Measurements from ENCODE around the gene CHM. TPM values are rescaled to one million over a fixed set of nuclear protein-coding genes. Genes with fewer than 3 reads are reported as not detected.
"Not testable (repeated sequence)": the region's sequence is repeated elsewhere in the genome, so short reads cannot be mapped to it uniquely, and the experiment has no call there.

Gene CHM
- total RNA-seq, 1 donor from 2014 or later, result 12.5 TPM

DNA sequence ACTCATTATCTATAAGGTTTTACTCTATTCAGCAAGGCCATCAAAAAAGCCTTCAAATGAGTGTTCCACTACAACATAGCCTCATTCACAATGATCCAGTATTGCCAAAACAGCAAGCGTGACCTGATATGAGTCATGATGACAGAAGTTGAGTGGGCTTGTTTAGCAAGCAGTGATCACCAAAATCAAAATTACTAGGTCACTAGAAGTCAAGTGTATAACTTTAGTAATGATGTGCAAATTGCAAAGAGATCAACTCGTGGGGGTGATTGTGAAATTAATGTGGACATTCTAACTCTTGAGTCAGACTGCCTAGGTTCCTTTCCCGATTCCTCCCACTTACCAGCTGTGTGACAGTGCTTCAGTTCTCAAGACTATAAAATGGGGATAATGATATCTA, 124.5 kb downstream of the CHM start:
- Histone ChIP-seq H3K4me3 (ENCODE audit: low read length in 3 of 3) (no peak overlapping the region), H3K36me3 (ENCODE audit: control insufficient read depth in 3 of 3, insufficient read depth in 3 of 3, low read length in 3 of 3) (no peaks in the 10 kb centered on the region), H3K9ac (ENCODE audit: low read depth in 1 of 3, low read length in 3 of 3) (no peak overlapping the region), H3K27ac (ENCODE audit: low read depth, low read length) (no peak overlapping the region), H3K9me3 (ENCODE audit: control insufficient read depth in 3 of 3, low read length in 3 of 3) (no peaks in the 10 kb centered on the region), H3K4me1 (ENCODE audit: control insufficient read depth in 3 of 3, insufficient read depth in 3 of 3, low read length in 3 of 3) (no peaks in the 10 kb centered on the region), H3K27me3 (ENCODE audit: control insufficient read depth in 3 of 3, insufficient read depth in 3 of 3, low read length in 3 of 3) (no peaks in the 10 kb centered on the region)

DNA sequence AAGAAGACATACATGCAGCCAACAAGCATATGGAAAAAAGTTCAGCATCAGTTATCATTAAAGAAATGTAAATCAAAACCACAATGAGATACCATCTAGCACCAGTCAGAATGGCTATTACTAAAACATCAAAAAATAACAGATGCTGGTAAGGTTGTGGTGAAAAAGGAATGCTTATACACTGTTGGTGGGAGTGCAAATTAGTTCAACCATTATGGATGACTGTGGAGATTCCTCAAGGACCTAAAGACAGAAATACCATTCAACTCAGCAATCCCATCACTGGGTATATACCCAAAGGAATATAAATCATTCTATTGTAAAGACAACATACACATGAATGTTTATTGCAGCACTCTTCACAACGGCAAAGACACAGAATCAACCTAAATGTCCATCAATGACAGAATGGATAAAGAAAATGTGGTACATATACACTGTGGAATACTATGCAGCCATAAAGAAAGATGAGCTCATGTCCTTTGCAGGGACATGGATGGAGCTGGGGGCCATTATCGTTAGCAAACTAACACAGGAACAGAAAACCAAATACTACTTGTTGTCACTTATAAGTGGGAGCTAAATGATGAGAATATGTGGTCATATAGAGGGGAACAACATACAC, 130.6 kb downstream of the CHM start:
- H3K9me3 ChIP-seq (ENCODE audit: control insufficient read depth in 3 of 3, low read length in 3 of 3); H3K4me1 ChIP-seq (ENCODE audit: control insufficient read depth in 3 of 3, insufficient read depth in 3 of 3, low read length in 3 of 3); H3K9ac ChIP-seq (ENCODE audit: low read depth in 1 of 3, low read length in 3 of 3); H3K27ac ChIP-seq (ENCODE audit: low read depth, low read length); H3K4me3 ChIP-seq (ENCODE audit: low read length in 3 of 3); H3K36me3 ChIP-seq (ENCODE audit: control insufficient read depth in 3 of 3, insufficient read depth in 3 of 3, low read length in 3 of 3); H3K27me3 ChIP-seq (ENCODE audit: control insufficient read depth in 3 of 3, insufficient read depth in 3 of 3, low read length in 3 of 3): not testable (repeated sequence)

DNA sequence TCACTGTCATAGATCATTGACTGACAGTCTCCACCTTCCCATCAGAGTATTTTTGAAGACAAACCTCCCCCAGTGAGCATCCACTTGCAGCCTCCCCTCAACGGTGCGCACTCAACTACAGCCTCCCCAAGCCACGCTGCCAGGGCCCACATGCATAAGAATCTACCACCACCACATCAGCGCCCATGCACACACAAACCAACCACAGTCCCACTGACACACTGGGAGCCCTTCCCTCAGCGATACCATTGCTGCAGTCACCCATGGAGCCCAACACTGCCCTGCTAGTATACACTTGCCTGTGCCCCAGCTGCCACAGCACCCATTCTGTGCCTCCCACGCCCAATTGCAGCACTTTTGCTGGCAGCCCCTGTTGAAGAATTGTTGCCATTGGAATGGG, 132.9 kb downstream of the CHM start:
- H3K27ac ChIP-seq (ENCODE audit: low read depth, low read length), result no peak overlapping the region
- peaks cover 0 to 4% (median 2%) of the 10 kb centered on the region in 3 donors for H3K4me1 ChIP-seq (ENCODE audit: control insufficient read depth in 3 of 3, insufficient read depth in 3 of 3, low read length in 3 of 3)
- H3K36me3 ChIP-seq (ENCODE audit: control insufficient read depth in 3 of 3, insufficient read depth in 3 of 3, low read length in 3 of 3), result no peaks in the 10 kb centered on the region
- no peak overlapping the region for H3K4me3 ChIP-seq (ENCODE audit: low read length in 3 of 3)
- no peaks in the 10 kb centered on the region for H3K27me3 ChIP-seq (ENCODE audit: control insufficient read depth in 3 of 3, insufficient read depth in 3 of 3, low read length in 3 of 3)
- H3K9ac ChIP-seq (ENCODE audit: low read depth in 1 of 3, low read length in 3 of 3), result no peak overlapping the region
- H3K9me3 ChIP-seq (ENCODE audit: control insufficient read depth in 3 of 3, low read length in 3 of 3), result no peaks in the 10 kb centered on the region

DNA sequence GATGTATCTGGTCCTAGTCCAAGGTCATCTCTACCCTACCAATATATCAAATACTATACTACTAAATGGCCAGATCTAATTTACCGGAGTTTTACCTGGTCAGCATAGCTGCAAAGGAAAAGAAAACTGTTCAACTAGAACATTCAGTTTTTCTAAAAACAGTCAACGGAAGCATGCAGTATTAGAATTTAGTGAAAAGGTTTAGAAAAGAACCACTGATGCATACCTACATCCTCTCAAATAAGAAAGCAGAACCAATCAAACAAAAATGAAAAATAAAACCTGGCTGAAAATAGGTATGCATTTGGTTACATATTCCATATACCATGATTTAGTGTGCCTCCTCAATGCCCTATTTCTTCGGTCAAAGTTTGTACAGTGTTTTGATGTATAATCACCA, 140.0 kb downstream of the CHM start:
- Histone ChIP-seq H3K9me3 (ENCODE audit: control insufficient read depth in 3 of 3, low read length in 3 of 3) (no peaks in the 10 kb centered on the region), H3K4me1 (ENCODE audit: control insufficient read depth in 3 of 3, insufficient read depth in 3 of 3, low read length in 3 of 3) (peaks cover 0 to 3% (median 0%) of the 10 kb centered on the region in 3 donors), H3K36me3 (ENCODE audit: control insufficient read depth in 3 of 3, insufficient read depth in 3 of 3, low read length in 3 of 3) (no peaks in the 10 kb centered on the region), H3K27ac (ENCODE audit: low read depth, low read length) (no peak overlapping the region), H3K9ac (ENCODE audit: low read depth in 1 of 3, low read length in 3 of 3) (no peak overlapping the region), H3K4me3 (ENCODE audit: low read length in 3 of 3) (no peak overlapping the region), H3K27me3 (ENCODE audit: control insufficient read depth in 3 of 3, insufficient read depth in 3 of 3, low read length in 3 of 3) (no peaks in the 10 kb centered on the region)

DNA sequence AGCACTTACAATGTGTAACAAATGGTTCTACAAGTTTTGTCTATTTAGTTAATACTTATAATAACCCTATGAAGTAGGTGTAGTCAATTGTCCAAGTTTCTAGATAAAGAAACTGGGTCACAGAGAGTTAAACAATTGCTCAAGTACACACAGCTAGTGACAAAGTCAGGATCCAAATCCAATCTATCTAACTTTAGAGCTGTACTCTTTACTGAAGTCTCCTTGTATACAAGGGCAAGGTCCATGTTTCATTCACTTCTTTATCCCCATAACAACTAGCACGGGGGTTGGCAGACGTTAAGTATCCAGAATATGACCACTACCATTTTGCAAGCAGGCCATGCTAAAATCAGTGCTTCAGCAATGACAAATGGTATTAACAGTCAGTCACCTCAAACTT, 141.0 kb downstream of the CHM start:
- peaks cover 0 to 3% (median 0%) of the 10 kb centered on the region in 3 donors for H3K4me1 ChIP-seq (ENCODE audit: control insufficient read depth in 3 of 3, insufficient read depth in 3 of 3, low read length in 3 of 3)
- H3K9ac ChIP-seq (ENCODE audit: low read depth in 1 of 3, low read length in 3 of 3), result no peak overlapping the region
- H3K36me3 ChIP-seq (ENCODE audit: control insufficient read depth in 3 of 3, insufficient read depth in 3 of 3, low read length in 3 of 3), result no peaks in the 10 kb centered on the region
- no peaks in the 10 kb centered on the region for H3K27me3 ChIP-seq (ENCODE audit: control insufficient read depth in 3 of 3, insufficient read depth in 3 of 3, low read length in 3 of 3)
- no peaks in the 10 kb centered on the region for H3K9me3 ChIP-seq (ENCODE audit: control insufficient read depth in 3 of 3, low read length in 3 of 3)
- H3K27ac ChIP-seq (ENCODE audit: low read depth, low read length), result no peak overlapping the region
- H3K4me3 ChIP-seq (ENCODE audit: low read length in 3 of 3), result no peak overlapping the region

DNA sequence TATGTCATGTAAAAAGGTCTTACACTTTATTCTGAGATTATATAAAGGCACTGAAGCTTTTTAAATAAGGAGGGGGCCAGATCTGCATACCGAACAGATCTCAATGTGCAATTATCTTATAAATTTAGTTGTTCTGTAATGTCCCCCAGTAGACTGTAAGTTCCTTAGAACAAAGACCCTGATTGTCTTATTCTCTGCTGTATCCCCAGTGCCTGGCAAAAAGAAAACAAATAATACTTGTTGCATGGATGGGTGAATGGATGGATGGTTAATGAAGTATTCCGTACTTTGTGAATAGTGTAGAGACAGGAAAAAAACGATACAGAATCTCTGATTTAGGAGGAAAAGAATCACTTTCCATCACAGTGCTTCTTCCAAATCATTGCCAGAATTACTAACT, 141.5 kb downstream of the CHM start:
- H3K9ac ChIP-seq (ENCODE audit: low read depth in 1 of 3, low read length in 3 of 3), result no peak overlapping the region
- no peaks in the 10 kb centered on the region for H3K27me3 ChIP-seq (ENCODE audit: control insufficient read depth in 3 of 3, insufficient read depth in 3 of 3, low read length in 3 of 3)
- H3K27ac ChIP-seq (ENCODE audit: low read depth, low read length), result no peak overlapping the region
- H3K9me3 ChIP-seq (ENCODE audit: control insufficient read depth in 3 of 3, low read length in 3 of 3), result no peaks in the 10 kb centered on the region
- H3K36me3 ChIP-seq (ENCODE audit: control insufficient read depth in 3 of 3, insufficient read depth in 3 of 3, low read length in 3 of 3), result no peaks in the 10 kb centered on the region
- H3K4me1 ChIP-seq (ENCODE audit: control insufficient read depth in 3 of 3, insufficient read depth in 3 of 3, low read length in 3 of 3), result peaks cover 0 to 3% (median 0%) of the 10 kb centered on the region in 3 donors
- no peak overlapping the region for H3K4me3 ChIP-seq (ENCODE audit: low read length in 3 of 3)

DNA sequence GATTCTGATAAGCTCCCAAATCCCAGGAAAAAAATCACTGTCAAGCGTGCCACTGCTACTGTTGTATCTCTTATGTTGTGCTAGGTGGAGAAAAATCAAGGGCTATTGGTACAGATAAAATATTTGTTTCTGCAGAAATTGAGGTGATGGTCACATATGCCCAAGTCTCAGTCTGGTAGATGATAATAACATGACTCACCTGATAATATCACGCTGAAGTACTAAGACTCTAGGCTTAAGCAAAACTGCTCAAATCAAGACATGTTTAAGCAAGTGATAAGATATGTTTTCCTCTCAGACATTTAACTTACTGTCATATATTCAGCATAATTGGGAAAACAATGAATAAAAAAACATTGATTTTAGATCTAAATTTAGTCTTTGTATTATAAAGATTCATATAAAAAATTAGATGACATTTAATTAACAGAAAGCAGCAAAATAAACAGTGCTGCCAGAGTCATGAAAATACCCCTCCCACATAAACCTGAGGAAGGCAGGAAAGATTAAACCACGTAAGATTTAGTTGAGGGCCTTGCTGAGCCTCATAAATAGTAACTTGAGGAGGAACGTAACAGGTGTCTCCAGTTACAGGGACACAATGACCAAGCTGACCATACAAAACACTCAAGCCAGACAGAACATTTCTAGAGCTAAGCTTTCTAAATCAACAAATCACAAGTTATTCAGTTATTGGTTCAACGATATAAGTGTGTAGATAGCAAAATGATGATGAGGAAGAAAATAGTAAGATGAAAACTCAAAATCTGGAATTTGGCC, 143.5 kb downstream of the CHM start:
- no peak overlapping the region for H3K9ac ChIP-seq (ENCODE audit: low read depth in 1 of 3, low read length in 3 of 3)
- no peak overlapping the region for H3K4me3 ChIP-seq (ENCODE audit: low read length in 3 of 3)
- no peaks in the 10 kb centered on the region for H3K36me3 ChIP-seq (ENCODE audit: control insufficient read depth in 3 of 3, insufficient read depth in 3 of 3, low read length in 3 of 3)
- H3K4me1 ChIP-seq (ENCODE audit: control insufficient read depth in 3 of 3, insufficient read depth in 3 of 3, low read length in 3 of 3), result peaks cover 0 to 3% (median 0%) of the 10 kb centered on the region in 3 donors
- no peak overlapping the region for H3K27ac ChIP-seq (ENCODE audit: low read depth, low read length)
- H3K9me3 ChIP-seq (ENCODE audit: control insufficient read depth in 3 of 3, low read length in 3 of 3), result no peaks in the 10 kb centered on the region
- H3K27me3 ChIP-seq (ENCODE audit: control insufficient read depth in 3 of 3, insufficient read depth in 3 of 3, low read length in 3 of 3), result no peaks in the 10 kb centered on the region

DNA sequence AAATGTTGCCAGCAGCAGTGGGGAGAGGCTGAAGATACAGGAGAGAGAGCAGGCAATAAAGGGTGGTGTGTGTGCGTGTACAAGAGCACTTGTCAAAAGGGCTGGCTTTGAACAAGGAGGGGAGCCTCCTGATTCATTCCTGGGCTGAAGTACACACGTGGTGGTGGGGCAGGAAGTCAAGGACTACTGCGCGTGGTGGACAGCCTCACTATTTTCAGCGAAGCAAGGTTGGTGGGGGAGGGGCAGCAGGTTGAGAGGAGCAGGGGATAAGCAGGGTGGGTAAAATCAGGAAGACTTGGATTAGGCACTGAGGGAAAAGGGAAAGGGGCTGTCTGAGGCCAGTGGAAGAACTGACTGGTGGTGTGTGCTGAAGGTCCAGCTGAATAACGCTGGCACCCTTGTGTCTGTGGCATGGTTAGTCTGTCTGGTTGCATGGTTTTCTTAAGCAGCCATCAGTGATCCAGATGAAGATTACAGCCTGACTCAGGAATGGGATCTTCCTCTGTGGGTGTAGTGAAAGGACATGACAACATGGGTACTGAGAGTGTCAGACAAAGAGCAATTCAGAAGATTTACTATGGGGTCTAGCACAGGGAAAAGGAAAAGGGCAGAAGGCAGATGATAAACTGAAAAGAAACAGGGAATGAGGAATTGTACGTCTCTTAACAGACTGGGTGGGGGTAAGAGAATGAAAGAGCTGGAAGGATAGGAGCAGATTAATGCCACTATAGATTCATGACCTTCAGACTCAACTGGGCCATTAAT, 149.8 kb downstream of the CHM start:
- no peak overlapping the region for H3K4me3 ChIP-seq (ENCODE audit: low read length in 3 of 3)
- H3K36me3 ChIP-seq (ENCODE audit: control insufficient read depth in 3 of 3, insufficient read depth in 3 of 3, low read length in 3 of 3), result peaks cover 0 to 3% (median 0%) of the 10 kb centered on the region in 3 donors
- H3K4me1 ChIP-seq (ENCODE audit: control insufficient read depth in 3 of 3, insufficient read depth in 3 of 3, low read length in 3 of 3), result no peaks in the 10 kb centered on the region
- H3K27ac ChIP-seq (ENCODE audit: low read depth, low read length), result no peak overlapping the region
- H3K9ac ChIP-seq (ENCODE audit: low read depth in 1 of 3, low read length in 3 of 3), result no peak overlapping the region
- no peaks in the 10 kb centered on the region for H3K27me3 ChIP-seq (ENCODE audit: control insufficient read depth in 3 of 3, insufficient read depth in 3 of 3, low read length in 3 of 3)
- no peaks in the 10 kb centered on the region for H3K9me3 ChIP-seq (ENCODE audit: control insufficient read depth in 3 of 3, low read length in 3 of 3)

DNA sequence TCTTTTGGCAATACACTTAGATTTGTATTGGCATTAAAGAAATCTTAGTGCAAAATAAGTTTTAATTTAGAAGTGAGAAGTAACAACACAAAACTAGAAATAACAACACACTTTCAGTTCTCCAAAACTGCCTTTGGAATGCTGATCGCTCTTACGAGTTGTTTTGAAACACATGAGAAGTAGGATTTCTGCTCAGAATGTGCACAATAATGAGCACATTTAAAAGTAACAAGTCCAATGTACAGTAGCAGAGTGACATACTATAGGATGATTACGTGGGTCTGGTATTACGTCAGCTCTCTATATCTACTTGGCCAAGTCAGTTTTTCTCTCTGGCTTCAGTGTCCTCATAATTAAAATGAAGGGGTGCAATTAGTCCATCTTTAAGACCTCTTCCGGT, 164.8 kb downstream of the CHM start:
- Histone ChIP-seq H3K27ac (ENCODE audit: low read depth, low read length) (no peak overlapping the region), H3K4me3 (ENCODE audit: low read length in 3 of 3) (no peak overlapping the region), H3K9me3 (ENCODE audit: control insufficient read depth in 3 of 3, low read length in 3 of 3) (no peaks in the 10 kb centered on the region), H3K36me3 (ENCODE audit: control insufficient read depth in 3 of 3, insufficient read depth in 3 of 3, low read length in 3 of 3) (no peaks in the 10 kb centered on the region), H3K4me1 (ENCODE audit: control insufficient read depth in 3 of 3, insufficient read depth in 3 of 3, low read length in 3 of 3) (no peaks in the 10 kb centered on the region), H3K9ac (ENCODE audit: low read depth in 1 of 3, low read length in 3 of 3) (no peak overlapping the region), H3K27me3 (ENCODE audit: control insufficient read depth in 3 of 3, insufficient read depth in 3 of 3, low read length in 3 of 3) (no peaks in the 10 kb centered on the region)

DNA sequence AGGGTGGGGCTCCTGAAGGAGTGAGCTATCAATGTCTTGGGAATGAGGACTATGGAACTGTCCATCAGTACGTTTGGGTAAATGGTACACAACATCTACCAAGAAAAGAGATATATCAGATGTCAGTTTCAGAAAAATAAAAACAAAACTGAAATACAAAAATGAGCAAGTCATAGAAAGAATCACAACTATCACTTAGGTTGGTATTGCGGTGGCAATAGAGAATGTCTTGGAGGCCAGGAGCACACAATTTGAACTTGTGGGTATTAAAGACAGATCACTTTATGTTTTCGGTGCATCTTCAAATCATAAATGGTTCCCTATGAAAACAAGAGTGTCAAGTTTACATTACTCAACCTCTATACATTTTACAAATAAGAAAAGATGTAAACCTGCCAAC, 176.8 kb downstream of the CHM start:
- H3K9me3 ChIP-seq (ENCODE audit: control insufficient read depth in 3 of 3, low read length in 3 of 3), result no peaks in the 10 kb centered on the region
- no peaks in the 10 kb centered on the region for H3K27me3 ChIP-seq (ENCODE audit: control insufficient read depth in 3 of 3, insufficient read depth in 3 of 3, low read length in 3 of 3)
- H3K27ac ChIP-seq (ENCODE audit: low read depth, low read length), result no peak overlapping the region
- peaks cover 2 to 4% (median 4%) of the 10 kb centered on the region in 3 donors for H3K36me3 ChIP-seq (ENCODE audit: control insufficient read depth in 3 of 3, insufficient read depth in 3 of 3, low read length in 3 of 3)
- no peaks in the 10 kb centered on the region for H3K4me1 ChIP-seq (ENCODE audit: control insufficient read depth in 3 of 3, insufficient read depth in 3 of 3, low read length in 3 of 3)
- no peak overlapping the region for H3K4me3 ChIP-seq (ENCODE audit: low read length in 3 of 3)
- H3K9ac ChIP-seq (ENCODE audit: low read depth in 1 of 3, low read length in 3 of 3), result no peak overlapping the region
